Loucy (cell line): ENCODE results near the gene ANKS3.

Source experiments
- H2AFZ ChIP-seq: fragments of 200-600 bp; sonication (generic); 2 replicates; pipeline ENCODE4 v1.6.0; 2016; ENCODE audit warnings: antibody characterized with exemption, mild to moderate bottlenecking, low read length, moderate library complexity
- H3F3A ChIP-seq: fragments of 200-600 bp; 2 replicates; pipeline ENCODE4 v1.6.0; 2016; ENCODE audit warnings: antibody characterized with exemption, low read depth, mild to moderate bottlenecking
- H3K27me3 ChIP-seq: fragments of 200-600 bp; sonication (generic); 2 replicates; pipeline ENCODE4 v1.6.1; 2014; ENCODE audit warnings: low read length, mild to moderate bottlenecking; ENCODE audit not compliant: insufficient read depth, poor library complexity, severe bottlenecking
- H3K36me3 ChIP-seq: fragments of 200-600 bp; sonication (generic); 2 replicates; pipeline ENCODE4 v1.6.1; 2016; ENCODE audit warnings: low read length; ENCODE audit not compliant: insufficient read depth
- H3K4me1 ChIP-seq: fragments of 200-600 bp; sonication (generic); 2 replicates; pipeline ENCODE4 v1.5.1; 2014; ENCODE audit warnings: low read length, mild to moderate bottlenecking; ENCODE audit not compliant: insufficient read depth, poor library complexity, severe bottlenecking
- H3K4me2 ChIP-seq: fragments of 200-600 bp; sonication (generic); 2 replicates; pipeline ENCODE4 v1.6.0; 2014; ENCODE audit warnings: antibody characterized with exemption, low read length, low read depth, mild to moderate bottlenecking; ENCODE audit not compliant: poor library complexity, severe bottlenecking
- H3K4me3 ChIP-seq: fragments of 200-600 bp; sonication (generic); 2 replicates; pipeline ENCODE4 v1.5.1; 2014; ENCODE audit warnings: low read length, mild to moderate bottlenecking, mixed read lengths; ENCODE audit not compliant: poor library complexity, severe bottlenecking
- H3K79me2 ChIP-seq: fragments of 200-600 bp; sonication (generic); 2 replicates; pipeline ENCODE4 v1.6.1; 2014; ENCODE audit warnings: low read length; ENCODE audit not compliant: insufficient read depth
- H3K9ac ChIP-seq: fragments of 200-600 bp; sonication (generic); 2 replicates; pipeline ENCODE4 v1.6.0; 2014; ENCODE audit warnings: mild to moderate bottlenecking, low read depth, low read length, moderate library complexity; ENCODE audit not compliant: poor library complexity, severe bottlenecking
- H3K9me2 ChIP-seq: fragments of 200-600 bp; sonication (generic); replicated peaks from 2 replicates; pipeline ENCODE4 v1.6.1; 2016; ENCODE audit warnings: low read depth, low read length, mixed read lengths
- H3K9me3 ChIP-seq: fragments of 200-600 bp; sonication (generic); 2 replicates; pipeline ENCODE4 v1.6.1; 2014; ENCODE audit warnings: mild to moderate bottlenecking, antibody characterized with exemption, low read length, low read depth; ENCODE audit not compliant: insufficient read depth
- H4K20me1 ChIP-seq: fragments of 200-600 bp; sonication (generic); 2 replicates; pipeline ENCODE4 v1.6.0; 2014; ENCODE audit warnings: antibody characterized with exemption, low read length, mild to moderate bottlenecking; ENCODE audit not compliant: insufficient read depth, poor library complexity, severe bottlenecking
- EZH2phosphoT487 ChIP-seq: fragments of 200-600 bp; IDR thresholded peaks from 2 replicates; pipeline ENCODE4 v1.6.1; 2018; ENCODE audit warnings: antibody characterized with exemption, mild to moderate bottlenecking, moderate library complexity, borderline replicate concordance
- TF ChIP-seq, protein P1 (sequence below): fragments of 200-600 bp; sonication (generic); conservative IDR thresholded peaks from 2 replicates; pipeline ENCODE4 v1.5.1; 2014; ENCODE audit warnings: mild to moderate bottlenecking, antibody characterized with exemption, low read length

The ANKS3 gene

GRCh38 chr16:4737545-4737944, 3.5 kb upstream of the ANKS3 start:
- no peak overlapping the region for H2AFZ ChIP-seq
- H3K9me3 ChIP-seq, result no peaks in the 10 kb centered on the region
- H3K36me3 ChIP-seq, result no peaks in the 10 kb centered on the region
- H3K9me2 ChIP-seq, result no peaks in the 10 kb centered on the region
- H3K4me2 ChIP-seq, result no peak overlapping the region
- no peak overlapping the region for H3K9ac ChIP-seq
- no peaks in the 10 kb centered on the region for H3K79me2 ChIP-seq
- H3K4me3 ChIP-seq, result no peak overlapping the region
- H4K20me1 ChIP-seq, result no peaks in the 10 kb centered on the region
- H3K4me1 ChIP-seq, result peaks cover 5% of the 10 kb centered on the region
- no peaks in the 10 kb centered on the region for H3F3A ChIP-seq
- TF ChIP-seq, protein P1, sequence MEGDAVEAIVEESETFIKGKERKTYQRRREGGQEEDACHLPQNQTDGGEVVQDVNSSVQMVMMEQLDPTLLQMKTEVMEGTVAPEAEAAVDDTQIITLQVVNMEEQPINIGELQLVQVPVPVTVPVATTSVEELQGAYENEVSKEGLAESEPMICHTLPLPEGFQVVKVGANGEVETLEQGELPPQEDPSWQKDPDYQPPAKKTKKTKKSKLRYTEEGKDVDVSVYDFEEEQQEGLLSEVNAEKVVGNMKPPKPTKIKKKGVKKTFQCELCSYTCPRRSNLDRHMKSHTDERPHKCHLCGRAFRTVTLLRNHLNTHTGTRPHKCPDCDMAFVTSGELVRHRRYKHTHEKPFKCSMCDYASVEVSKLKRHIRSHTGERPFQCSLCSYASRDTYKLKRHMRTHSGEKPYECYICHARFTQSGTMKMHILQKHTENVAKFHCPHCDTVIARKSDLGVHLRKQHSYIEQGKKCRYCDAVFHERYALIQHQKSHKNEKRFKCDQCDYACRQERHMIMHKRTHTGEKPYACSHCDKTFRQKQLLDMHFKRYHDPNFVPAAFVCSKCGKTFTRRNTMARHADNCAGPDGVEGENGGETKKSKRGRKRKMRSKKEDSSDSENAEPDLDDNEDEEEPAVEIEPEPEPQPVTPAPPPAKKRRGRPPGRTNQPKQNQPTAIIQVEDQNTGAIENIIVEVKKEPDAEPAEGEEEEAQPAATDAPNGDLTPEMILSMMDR, result no peak
- no peak for TF ChIP-seq EZH2phosphoT487
- no peaks in the 10 kb centered on the region for H3K27me3 ChIP-seq

DNA sequence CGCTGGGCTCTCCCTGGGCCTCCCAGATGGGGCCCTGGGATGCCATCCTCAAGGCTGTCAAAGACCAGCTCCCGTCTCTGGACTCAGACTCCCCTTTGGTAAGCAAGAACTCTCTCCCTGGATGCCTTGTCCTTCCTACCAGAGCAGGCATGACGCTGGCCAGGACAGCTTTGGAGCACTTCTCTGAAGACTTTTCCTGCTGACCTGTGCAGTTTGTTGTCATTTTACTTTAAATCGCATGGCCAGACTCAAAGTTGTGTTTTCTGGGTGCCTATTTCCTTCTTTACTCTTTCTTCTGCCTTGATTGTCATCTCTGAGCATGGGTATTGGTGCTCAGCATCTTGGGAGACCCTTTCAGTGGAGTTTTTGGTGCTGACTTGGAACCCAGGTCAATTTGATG, 2.5 kb upstream of the ANKS3 start:
- TF ChIP-seq, protein P1, result no peak
- H4K20me1 ChIP-seq, result no peaks in the 10 kb centered on the region
- no peaks in the 10 kb centered on the region for H3K9me2 ChIP-seq
- H3F3A ChIP-seq, result no peaks in the 10 kb centered on the region
- no peak overlapping the region for H3K4me3 ChIP-seq
- H3K79me2 ChIP-seq, result no peaks in the 10 kb centered on the region
- no peaks in the 10 kb centered on the region for H3K27me3 ChIP-seq
- no peak overlapping the region for H3K4me2 ChIP-seq
- H3K9ac ChIP-seq, result no peak overlapping the region
- H3K36me3 ChIP-seq, result no peaks in the 10 kb centered on the region
- H3K9me3 ChIP-seq, result no peaks in the 10 kb centered on the region
- peaks cover 5% of the 10 kb centered on the region for H3K4me1 ChIP-seq
- no peak overlapping the region for H2AFZ ChIP-seq

DNA sequence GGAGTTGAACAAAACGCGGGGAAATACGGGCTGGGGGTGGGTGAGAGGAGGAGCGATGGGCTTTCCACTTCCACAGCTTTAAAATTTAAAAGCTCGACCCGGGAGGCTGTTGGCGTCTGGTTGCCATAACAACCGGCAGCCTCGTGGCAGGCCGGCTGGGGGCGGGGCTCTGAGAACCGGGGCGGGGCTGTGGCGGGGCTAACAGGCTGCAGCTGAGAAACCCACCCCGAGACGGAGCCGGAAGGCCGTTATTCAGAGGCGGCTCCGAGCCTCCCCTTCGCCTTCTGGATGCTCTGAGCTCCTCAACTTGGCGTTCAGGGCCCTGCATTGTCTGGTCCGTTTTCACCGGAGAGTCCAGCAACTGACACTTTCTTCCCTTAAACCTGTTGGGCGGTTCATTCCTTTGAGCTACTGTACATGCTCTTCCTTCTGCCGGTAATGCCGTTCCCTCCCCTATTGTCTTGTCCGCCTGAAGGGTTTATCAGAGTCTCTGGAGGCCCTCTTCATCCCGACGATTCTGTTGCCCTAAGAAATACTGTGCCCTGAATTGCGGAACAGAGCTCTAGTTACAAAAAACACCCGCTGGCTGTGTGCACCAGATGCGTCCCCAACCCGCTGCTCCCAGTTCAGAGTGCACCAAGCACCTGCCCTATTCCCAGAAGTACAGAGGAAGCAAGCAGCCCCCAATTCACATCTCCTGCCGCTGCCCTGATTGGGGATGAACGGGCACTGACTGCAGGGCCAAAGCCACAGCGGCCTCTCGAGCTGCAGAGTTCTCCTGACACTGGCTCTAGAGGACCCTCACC, 862 bp upstream of the ANKS3 start:
- no peaks in the 10 kb centered on the region for H3K9me3 ChIP-seq
- H3F3A ChIP-seq, result no peaks in the 10 kb centered on the region
- peak overlapping the region; percentile 85 for H3K4me3 ChIP-seq
- peak overlapping the region; percentile 94 for H3K4me2 ChIP-seq
- H3K9me2 ChIP-seq, result no peaks in the 10 kb centered on the region
- no peaks in the 10 kb centered on the region for H3K79me2 ChIP-seq
- no peaks in the 10 kb centered on the region for H3K27me3 ChIP-seq
- TF ChIP-seq, protein P1, result no peak
- no peak for TF ChIP-seq EZH2phosphoT487
- H2AFZ ChIP-seq, result peak overlapping the region; percentile 97
- peak overlapping the region; percentile 73 for H3K9ac ChIP-seq
- no peaks in the 10 kb centered on the region for H3K36me3 ChIP-seq
- H4K20me1 ChIP-seq, result no peaks in the 10 kb centered on the region
- H3K4me1 ChIP-seq, result peaks cover 5% of the 10 kb centered on the region
